ENCODE measurements around the gene AIMP2. TPM values are rescaled to one million over a fixed set of nuclear protein-coding genes. Genes with fewer than 3 reads are reported as not detected.

Gene AIMP2
- total RNA-seq, 2 donors from 2014 or later = 37.0 to 47.1 TPM

DNA sequence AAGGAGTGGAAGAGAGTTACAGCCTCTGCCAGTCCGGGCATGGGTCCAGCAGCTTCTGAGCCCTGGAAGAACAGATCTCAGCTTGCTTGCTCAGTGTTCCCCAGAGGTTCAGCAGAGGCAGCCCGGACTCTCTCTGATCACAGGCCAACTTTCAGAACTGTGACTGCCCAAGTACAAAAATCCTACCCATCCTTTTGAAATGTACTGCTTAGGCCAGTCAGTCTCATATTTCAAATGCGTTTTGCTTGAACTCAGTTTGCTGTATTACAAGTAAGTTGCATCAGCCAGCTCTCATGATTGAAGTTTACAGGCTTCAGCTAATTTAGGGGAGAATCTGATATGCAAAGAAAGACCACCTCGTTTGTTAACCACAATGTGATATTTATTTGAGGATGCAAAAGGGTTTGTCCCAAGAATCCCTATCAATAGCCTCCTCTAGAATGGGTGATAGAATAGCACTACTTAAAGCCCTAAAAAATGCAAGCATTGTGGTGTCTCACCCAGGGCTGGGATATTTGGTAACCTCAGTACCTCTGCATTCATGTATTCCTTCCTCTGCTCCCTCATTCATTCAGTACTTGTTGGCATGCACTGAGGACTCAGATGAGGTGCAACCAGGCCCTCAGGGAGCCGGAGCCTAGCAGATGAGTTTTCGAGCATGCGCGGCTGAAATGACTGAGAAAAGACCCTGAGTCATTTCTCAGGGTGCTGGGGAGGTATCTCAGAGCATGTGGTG, 7.0 kb downstream of the AIMP2 start:
- TF ChIP-seq, protein P1, sequence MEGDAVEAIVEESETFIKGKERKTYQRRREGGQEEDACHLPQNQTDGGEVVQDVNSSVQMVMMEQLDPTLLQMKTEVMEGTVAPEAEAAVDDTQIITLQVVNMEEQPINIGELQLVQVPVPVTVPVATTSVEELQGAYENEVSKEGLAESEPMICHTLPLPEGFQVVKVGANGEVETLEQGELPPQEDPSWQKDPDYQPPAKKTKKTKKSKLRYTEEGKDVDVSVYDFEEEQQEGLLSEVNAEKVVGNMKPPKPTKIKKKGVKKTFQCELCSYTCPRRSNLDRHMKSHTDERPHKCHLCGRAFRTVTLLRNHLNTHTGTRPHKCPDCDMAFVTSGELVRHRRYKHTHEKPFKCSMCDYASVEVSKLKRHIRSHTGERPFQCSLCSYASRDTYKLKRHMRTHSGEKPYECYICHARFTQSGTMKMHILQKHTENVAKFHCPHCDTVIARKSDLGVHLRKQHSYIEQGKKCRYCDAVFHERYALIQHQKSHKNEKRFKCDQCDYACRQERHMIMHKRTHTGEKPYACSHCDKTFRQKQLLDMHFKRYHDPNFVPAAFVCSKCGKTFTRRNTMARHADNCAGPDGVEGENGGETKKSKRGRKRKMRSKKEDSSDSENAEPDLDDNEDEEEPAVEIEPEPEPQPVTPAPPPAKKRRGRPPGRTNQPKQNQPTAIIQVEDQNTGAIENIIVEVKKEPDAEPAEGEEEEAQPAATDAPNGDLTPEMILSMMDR (IDR thresholded peaks at IDR 0.05) = no peak
- Histone ChIP-seq H3K4me3 (no peak overlapping the region), H3K9me3 (no peaks in the 10 kb centered on the region), H3K27ac (peak overlapping the region; percentile 5 to 21), H3K27me3 (replicated peaks; ENCODE audit: insufficient read depth) (no peaks in the 10 kb centered on the region), H3K4me1 (ENCODE audit: control insufficient read depth in 1 of 2, low read depth in 2 of 2) (peaks cover 0 to 10% of the 10 kb centered on the region in 2 donors), H3K36me3 (peaks cover 29% of the 10 kb centered on the region)
- ATAC-seq (ENCODE audit: insufficient number of reproducible peaks, low FRiP score, low read depth) (no peak), DNase-seq (ENCODE audit: low spot score) (no peak)

DNA sequence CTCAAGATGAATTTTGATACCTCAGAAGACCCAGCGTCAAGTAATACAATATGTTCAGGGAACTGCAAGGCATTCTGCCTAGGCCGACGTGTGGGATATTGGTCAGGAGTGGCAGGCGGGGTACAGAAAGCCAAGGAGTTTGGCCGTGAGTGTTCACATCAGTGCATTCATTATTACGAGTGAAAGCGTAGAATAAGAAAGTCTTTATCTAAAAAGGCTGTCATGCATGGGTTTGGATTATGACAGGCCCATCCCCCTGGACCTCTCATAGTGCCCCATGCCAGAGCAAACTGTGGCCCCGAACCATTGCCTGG, 7.5 kb downstream of the AIMP2 start:
- H3K27me3 ChIP-seq (replicated peaks; ENCODE audit: insufficient read depth) = no peaks in the 10 kb centered on the region
- ATAC-seq (ENCODE audit: insufficient number of reproducible peaks, low FRiP score, low read depth) (no peak), DNase-seq (ENCODE audit: low spot score) (no peak)
- TF ChIP-seq, protein P1 (IDR thresholded peaks at IDR 0.05) = no peak
- H3K4me3 ChIP-seq = no peak overlapping the region
- peaks cover 29% of the 10 kb centered on the region for H3K36me3 ChIP-seq
- peaks cover 0 to 10% of the 10 kb centered on the region in 2 donors for H3K4me1 ChIP-seq (ENCODE audit: control insufficient read depth in 1 of 2, low read depth in 2 of 2)
- H3K27ac ChIP-seq = no peak overlapping the region
- no peaks in the 10 kb centered on the region for H3K9me3 ChIP-seq

DNA sequence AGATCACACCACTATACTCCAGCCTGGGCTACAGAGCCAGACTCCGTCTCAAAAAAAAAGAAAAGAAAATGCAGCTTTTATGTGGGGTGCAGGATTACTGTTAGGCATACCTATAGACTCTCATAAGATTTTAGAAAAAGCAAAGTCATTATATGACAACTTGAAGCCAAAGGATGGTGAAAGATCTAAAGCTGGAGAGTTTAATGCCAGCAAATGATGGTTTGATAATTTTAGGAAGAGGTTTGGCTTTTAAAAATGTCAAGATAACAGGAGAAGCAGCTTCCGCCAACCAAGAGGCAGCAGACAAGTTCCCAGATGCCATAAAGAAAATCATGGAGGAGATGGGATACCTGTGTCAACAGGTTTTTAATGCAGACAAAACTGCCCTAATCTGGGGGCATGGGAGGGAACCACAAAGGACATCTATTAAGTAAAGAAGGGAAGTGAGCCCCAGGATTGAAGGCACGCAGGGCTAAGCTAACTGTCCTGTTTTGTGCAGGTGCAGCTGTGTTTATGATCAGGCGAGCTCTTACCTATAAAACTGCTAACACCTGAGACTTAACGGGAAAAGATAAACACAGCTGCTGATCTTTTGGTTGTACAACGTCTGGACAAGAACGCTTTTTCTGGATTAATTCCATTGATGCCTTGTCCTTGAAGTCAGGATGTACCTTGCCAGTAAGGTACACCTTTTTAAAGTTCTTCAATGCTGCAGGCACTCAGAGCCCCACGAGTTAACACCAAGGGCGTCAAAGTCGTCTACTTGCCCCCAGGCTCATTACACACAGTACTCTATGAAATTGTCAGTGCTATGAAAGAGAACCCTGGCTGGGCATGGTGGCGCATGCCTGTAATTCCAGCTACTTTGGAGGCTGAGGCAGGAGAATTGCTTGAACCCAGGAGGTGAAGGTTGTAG, 11.6 kb downstream of the AIMP2 start:
- Histone ChIP-seq H3K9me3 (no peaks in the 10 kb centered on the region), H3K4me3 (no peak overlapping the region), H3K27me3 (replicated peaks; ENCODE audit: insufficient read depth) (no peaks in the 10 kb centered on the region), H3K4me1 (ENCODE audit: control insufficient read depth in 1 of 2, low read depth in 2 of 2) (peaks cover 0 to 6% of the 10 kb centered on the region in 2 donors), H3K27ac (no peak overlapping the region), H3K36me3 (peaks cover 63% of the 10 kb centered on the region)
- DNase-seq (ENCODE audit: low spot score) (no peak), ATAC-seq (ENCODE audit: insufficient number of reproducible peaks, low FRiP score, low read depth) (no peak)
- TF ChIP-seq, protein P1 (IDR thresholded peaks at IDR 0.05) = no peak

GRCh38 chr7:6022707-6023106, 13.6 kb downstream of the AIMP2 start:
- DNase-seq (ENCODE audit: low spot score) = no peak
- H3K27ac ChIP-seq = no peak overlapping the region
- H3K36me3 ChIP-seq = peaks cover 78% of the 10 kb centered on the region
- no peak for ATAC-seq (ENCODE audit: insufficient number of reproducible peaks, low FRiP score, low read depth)
- no peaks in the 10 kb centered on the region for H3K27me3 ChIP-seq (replicated peaks; ENCODE audit: insufficient read depth)
- TF ChIP-seq, protein P1 (IDR thresholded peaks at IDR 0.05) = no peak
- H3K4me3 ChIP-seq = no peak overlapping the region
- H3K4me1 ChIP-seq (ENCODE audit: control insufficient read depth in 1 of 2, low read depth in 2 of 2) = no peaks in the 10 kb centered on the region
- H3K9me3 ChIP-seq = no peaks in the 10 kb centered on the region

GRCh38 chr7:6023974-6024435, 14.9 kb downstream of the AIMP2 start:
- Histone ChIP-seq H3K4me1 (ENCODE audit: control insufficient read depth in 1 of 2, low read depth in 2 of 2) (no peaks in the 10 kb centered on the region), H3K4me3 (no peak overlapping the region), H3K9me3 (no peaks in the 10 kb centered on the region), H3K36me3 (peaks cover 79% of the 10 kb centered on the region), H3K27ac (no peak overlapping the region), H3K27me3 (replicated peaks; ENCODE audit: insufficient read depth) (no peaks in the 10 kb centered on the region)
- TF ChIP-seq, protein P1 (IDR thresholded peaks at IDR 0.05) = no peak
- ATAC-seq (ENCODE audit: insufficient number of reproducible peaks, low FRiP score, low read depth) = no peak
- no peak for DNase-seq (ENCODE audit: low spot score)
